IMR-90 (cell line): Measurements from ENCODE around the gene TCF3. TPM values are rescaled to one million over a fixed set of nuclear protein-coding genes. Genes with fewer than 3 reads are reported as not detected.

Source experiments
- ATAC-seq: fragments of 200-7000 bp; cut with Tn5 transposase; 2 replicates; pipeline ENCODE4 v1.9.1; 2020; ENCODE audit warnings: low read depth, mild to moderate bottlenecking, moderate library complexity
- BruUV-seq: library from RNA; stranded (reverse); fragments of 400-500 nt; replicated peaks from 2 replicates; lab custom pipeline; 2021; lab: Mats Ljungman, UMichigan
- CTCF ChIA-PET: fragments of 300-600 bp; formaldehyde crosslinking; extraction: SDS; loops from one replicate; lab custom pipeline; 2021; ENCODE audit warnings: antibody characterized with exemption; lab: Yijun Ruan, JAX
- POLR2A ChIA-PET: fragments of 300-600 bp; sonication (Branson Sonifier 250); formaldehyde crosslinking; loops from one replicate; lab custom pipeline; 2022; ENCODE audit warnings: antibody characterized with exemption; ENCODE audit not compliant: unreplicated experiment; lab: Charles Lee
- DNase-seq: peaks from one replicate; pipeline ENCODE4 v3.0.0; 2013
- H2AFZ ChIP-seq: replicated peaks from 2 replicates; pipeline ENCODE3; 2013; ENCODE audit warnings: low read length, mild to moderate bottlenecking; ENCODE audit not compliant: poor library complexity
- H2AK5ac ChIP-seq: 2 replicates; pipeline ENCODE4 v1.6.1; 2013; ENCODE audit warnings: low read depth, low read length, inconsistent platforms
- H2AK9ac ChIP-seq: replicated peaks from 2 replicates; pipeline ENCODE3; 2013; ENCODE audit warnings: mild to moderate bottlenecking, low read depth, low read length, moderate library complexity; ENCODE audit not compliant: poor library complexity
- H2BK120ac ChIP-seq: 2 replicates; pipeline ENCODE4 v1.6.1; 2013; ENCODE audit warnings: low read depth, low read length, inconsistent platforms
- H2BK15ac ChIP-seq: 3 replicates; pipeline ENCODE4 v1.6.1; 2013; ENCODE audit warnings: low read depth, low read length, inconsistent platforms
- H2BK20ac ChIP-seq: 2 replicates; pipeline ENCODE4 v1.6.1; 2013; ENCODE audit warnings: low read depth, mild to moderate bottlenecking, inconsistent platforms, low read length, moderate library complexity
- H2BK5ac ChIP-seq: 2 replicates; pipeline ENCODE4 v1.6.1; 2013; ENCODE audit warnings: mild to moderate bottlenecking, low read depth, low read length, inconsistent platforms; ENCODE audit not compliant: poor library complexity, severe bottlenecking
- H3K14ac ChIP-seq: replicated peaks from 2 replicates; pipeline ENCODE4 v1.6.1; 2013; ENCODE audit warnings: low read depth, low read length, inconsistent platforms
- H3K18ac ChIP-seq: 2 replicates; pipeline ENCODE4 v1.6.1; 2013; ENCODE audit warnings: low read depth, low read length, control low read depth
- H3K23ac ChIP-seq: 2 replicates; pipeline ENCODE4 v1.6.1; 2013; ENCODE audit warnings: low read depth, low read length, inconsistent platforms
- H3K27ac ChIP-seq: 2 replicates; pipeline ENCODE4 v1.5.1; 2013; ENCODE audit warnings: mild to moderate bottlenecking, control low read depth, low read length; ENCODE audit not compliant: insufficient read depth
- H3K27me3 ChIP-seq: 2 replicates; pipeline ENCODE4 v1.6.1; 2013; ENCODE audit warnings: low read length; ENCODE audit not compliant: control insufficient read depth, insufficient read depth
- H3K36me3 ChIP-seq: 2 replicates; pipeline ENCODE4 v1.6.1; 2013; ENCODE audit warnings: low read length, mixed read lengths; ENCODE audit not compliant: control insufficient read depth, insufficient read depth
- H3K4ac ChIP-seq: 2 replicates; pipeline ENCODE4 v1.6.1; 2013; ENCODE audit warnings: low read depth, low read length, inconsistent platforms
- H3K4me1 ChIP-seq: 2 replicates; pipeline ENCODE4 v1.6.1; 2013; ENCODE audit warnings: low read length, mixed read lengths; ENCODE audit not compliant: control insufficient read depth, insufficient read depth
- H3K4me2 ChIP-seq: 2 replicates; pipeline ENCODE4 v1.6.1; 2013; ENCODE audit warnings: low read depth, mild to moderate bottlenecking, control low read depth, low read length, moderate library complexity
- H3K4me3 ChIP-seq: 2 replicates; pipeline ENCODE4 v1.5.1; 2013; ENCODE audit warnings: low read depth, mild to moderate bottlenecking, control low read depth, low read length, moderate library complexity; ENCODE audit not compliant: insufficient read depth
- H3K56ac ChIP-seq: 2 replicates; pipeline ENCODE4 v1.6.1; 2013; ENCODE audit warnings: low read length, inconsistent platforms; ENCODE audit not compliant: insufficient read depth; ENCODE audit errors: extremely low read depth
- H3K79me1 ChIP-seq, 2 experiments: 2 replicates each; pipeline ENCODE4 v1.6.1; 2013; ENCODE audit warnings: low read length in 2 of 2, inconsistent platforms in 1 of 2, low read depth in 1 of 2
- H3K9ac ChIP-seq: 2 replicates; pipeline ENCODE4 v1.6.1; 2013; ENCODE audit warnings: low read depth, low read length, control low read depth
- H3K9me1 ChIP-seq: 2 replicates; pipeline ENCODE4 v1.6.1; 2013; ENCODE audit warnings: low read length, inconsistent platforms; ENCODE audit not compliant: insufficient read depth
- H3K9me3 ChIP-seq: 2 replicates; pipeline ENCODE4 v1.6.1; 2013; ENCODE audit warnings: low read length; ENCODE audit not compliant: control insufficient read depth, insufficient read depth
- H4K20me1 ChIP-seq: 2 replicates; pipeline ENCODE4 v1.6.1; 2013; ENCODE audit warnings: low read length, inconsistent platforms; ENCODE audit not compliant: insufficient read depth
- H4K5ac ChIP-seq: 2 replicates; pipeline ENCODE4 v1.6.1; 2013; ENCODE audit warnings: mild to moderate bottlenecking, low read depth, low read length, control low read depth
- H4K8ac ChIP-seq, 2 experiments: 2 replicates each; pipeline ENCODE4 v1.6.1; 2013; ENCODE audit warnings: low read depth in 2 of 2, low read length in 2 of 2, control low read depth in 1 of 2, inconsistent platforms in 1 of 2
- H4K91ac ChIP-seq: 2 replicates; pipeline ENCODE4 v1.6.1; 2013; ENCODE audit warnings: low read depth, low read length, inconsistent platforms; ENCODE audit not compliant: insufficient read depth
- CEBPB ChIP-seq: IDR thresholded peaks from 2 replicates; pipeline ENCODE4 v1.6.1; 2012; ENCODE audit warnings: low read depth, low read length, improper control_type of control experiment
- MAFK ChIP-seq: IDR thresholded peaks from 2 replicates; pipeline ENCODE4 v1.6.1; 2012; ENCODE audit warnings: low read depth, low read length, improper control_type of control experiment
- MAZ ChIP-seq: IDR thresholded peaks from 2 replicates; pipeline ENCODE4 v1.6.1; 2012; ENCODE audit warnings: low read depth, mild to moderate bottlenecking, low read length, improper control_type of control experiment, moderate library complexity, borderline replicate concordance
- MXI1 ChIP-seq: IDR thresholded peaks from 2 replicates; pipeline ENCODE4 v1.6.1; 2012; ENCODE audit warnings: low read depth, mild to moderate bottlenecking, low read length, moderate library complexity, borderline replicate concordance
- RFX5 ChIP-seq: IDR thresholded peaks from 2 replicates; pipeline ENCODE4 v1.8.0; 2012; ENCODE audit warnings: low read depth, mild to moderate bottlenecking, low read length, moderate library complexity
- SMC3 ChIP-seq: fragments of 150-350 bp; IDR thresholded peaks from 2 replicates; pipeline ENCODE4 v1.6.1; 2016; ENCODE audit warnings: low read depth, mild to moderate bottlenecking, antibody characterized with exemption, low read length, moderate library complexity
- WGBS, 2 experiments: methylation state at CpG; one replicate each; pipeline versions ENCODE4 v1.1.5 to v1.1.7; 2013; ENCODE audit warnings: missing lambda C conversion rate in 2 of 2; ENCODE audit not compliant: insufficient read length in 1 of 2; ENCODE audit errors: extremely low coverage in 2 of 2; 5-methylcytosine and 5-hydroxymethylcytosine counted together
- dilution Hi-C: fragments of 300-500 bp; cut with HindIII; formaldehyde crosslinking; loops from one replicate; pipeline ENCODE4 v1.14.3; 2018; ENCODE audit warnings: low sequenced_read_pairs; ENCODE audit not compliant: unreplicated experiment
- in situ Hi-C: fragments of 300-500 bp; cut with MboI; formaldehyde crosslinking; loops from 3 replicates; pipeline ENCODE4 v1.14.3; 2019; ENCODE audit warnings: low sequenced_read_pairs, inconsistent platforms, mixed read lengths
- intact Hi-C: fragments of 100-400 bp; cut with micrococcal nuclease; formaldehyde crosslinking; loops from 2 replicates; pipeline ENCODE4 v1.10.0; 2022
- polyA plus RNA-seq, 3 experiments: library from polyadenylated mRNA; depleted of rRNA; stranded (reverse); fragments of >200 nt; gene quantifications; 2 replicates each; pipeline ENCODE4 v1.2.3, GENCODE V29; 2012; ENCODE audit warnings: low replicate concordance in 1 of 3
- total RNA-seq: library from RNA; depleted of rRNA; stranded (reverse); fragments of >200 nt; gene quantifications from 2 replicates; pipeline ENCODE4 v1.2.3, GENCODE V29; 2012
- TF ChIP-seq, protein P1 (sequence below): fragments of 150-350 bp; IDR thresholded peaks from 2 replicates; pipeline ENCODE4 v1.6.1; 2017; ENCODE audit warnings: mild to moderate bottlenecking, antibody characterized with exemption, low read length, low read depth
- TF ChIP-seq, protein P2 (sequence below): conservative IDR thresholded peaks from 2 replicates; pipeline ENCODE4 v1.5.1; 2012; ENCODE audit warnings: mild to moderate bottlenecking, low read depth, low read length, improper control_type of control experiment
- TF ChIP-seq, protein P3 (sequence below): fragments of 150-350 bp; IDR thresholded peaks from 2 replicates; pipeline ENCODE4 v1.6.1; 2016; ENCODE audit warnings: low read depth, mild to moderate bottlenecking, low read length, moderate library complexity, borderline replicate concordance

The TCF3 gene
- total and polyA plus RNA-seq, 2 of the 4 experiments (the other 2 are of a cell fraction) = 29.9 to 127 TPM

DNA sequence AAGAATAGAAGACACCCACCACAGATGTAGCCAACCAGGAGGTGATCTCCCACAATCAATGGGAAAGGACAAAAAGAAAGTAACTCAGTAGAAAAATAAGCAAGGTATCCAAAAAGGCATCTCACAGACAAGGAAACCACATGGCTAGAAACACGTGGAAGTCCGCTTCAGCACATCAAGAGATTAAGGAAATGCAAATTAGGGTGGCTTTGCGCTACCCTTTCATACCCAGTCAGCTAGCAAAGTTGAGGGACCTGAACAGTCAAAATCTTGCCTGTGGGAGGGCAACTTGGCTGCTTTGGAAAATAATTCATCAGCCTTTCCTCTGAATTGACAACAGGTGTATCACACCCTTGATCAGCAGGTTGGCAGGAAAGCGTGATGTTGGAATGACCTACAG, 35.5 kb downstream of the TCF3 start (continued):
- TF ChIP-seq, protein P1, sequence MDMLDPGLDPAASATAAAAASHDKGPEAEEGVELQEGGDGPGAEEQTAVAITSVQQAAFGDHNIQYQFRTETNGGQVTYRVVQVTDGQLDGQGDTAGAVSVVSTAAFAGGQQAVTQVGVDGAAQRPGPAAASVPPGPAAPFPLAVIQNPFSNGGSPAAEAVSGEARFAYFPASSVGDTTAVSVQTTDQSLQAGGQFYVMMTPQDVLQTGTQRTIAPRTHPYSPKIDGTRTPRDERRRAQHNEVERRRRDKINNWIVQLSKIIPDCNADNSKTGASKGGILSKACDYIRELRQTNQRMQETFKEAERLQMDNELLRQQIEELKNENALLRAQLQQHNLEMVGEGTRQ = no peak
- TF ChIP-seq MAZ = no peak
- TF ChIP-seq CEBPB = no peak
- no peak for TF ChIP-seq MXI1
- no peak for TF ChIP-seq MAFK

DNA sequence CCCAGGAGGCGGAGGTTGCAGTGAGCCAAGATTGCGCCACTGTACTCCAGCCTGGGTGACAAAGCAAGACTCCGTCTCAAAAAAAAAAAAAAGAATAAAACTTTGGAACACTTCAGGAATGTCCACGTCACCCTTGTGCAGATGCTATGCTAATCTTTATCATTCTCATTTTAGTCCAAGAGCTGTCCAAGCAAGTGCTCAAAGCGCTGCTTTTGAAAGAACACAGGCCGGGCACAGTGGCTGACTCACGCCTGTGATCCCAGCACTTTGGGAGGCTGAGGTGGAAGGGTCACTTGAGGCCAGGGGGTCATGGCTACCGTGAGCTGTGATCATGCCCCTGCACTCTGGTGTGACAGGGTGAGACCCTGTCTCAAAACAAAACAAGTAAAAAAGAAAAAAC, 36.0 kb downstream of the TCF3 start:
- Histone ChIP-seq H2AK9ac (no peak overlapping the region), H4K5ac (no peak overlapping the region), H3K27ac (no peak overlapping the region), H3K9me1 (no peaks in the 10 kb centered on the region), H4K20me1 (peaks cover 12% of the 10 kb centered on the region), H3K9me3 (no peaks in the 10 kb centered on the region), H3K4me2 (no peak overlapping the region), H2AK5ac (no peak overlapping the region), H4K91ac (no peak overlapping the region), H3K14ac (no peak overlapping the region), H2BK120ac (no peak overlapping the region), H3K9ac (no peak overlapping the region), H3K4me1 (no peaks in the 10 kb centered on the region), H3K36me3 (peaks cover 75% of the 10 kb centered on the region), H3K23ac (no peak overlapping the region), H3K27me3 (no peaks in the 10 kb centered on the region), H4K8ac (no peak overlapping the region), H2BK5ac (no peak overlapping the region), H3K4ac (no peak overlapping the region), H3K18ac (no peak overlapping the region), H3K56ac (no peak overlapping the region), H3K79me1 (peaks cover 5 to 20% of the 10 kb centered on the region in 2 experiments; a peak in 3 of 4 replicates), H3K4me3 (no peak overlapping the region), H2AFZ (no peak overlapping the region), H2BK15ac (no peak overlapping the region), H2BK20ac (no peak overlapping the region)
- ATAC-seq (peak; percentile 25; the same call in 1 of the 2 replicates), DNase-seq (no peak)
- WGBS, 2 experiments = 80% methylated on average over 1 of the region's 8 CpGs; no CpG with 5 or more reads in 1 of the 2 experiments
- in situ Hi-C loops = no loop called here
- TF ChIP-seq MXI1 = no peak
- TF ChIP-seq, protein P2, sequence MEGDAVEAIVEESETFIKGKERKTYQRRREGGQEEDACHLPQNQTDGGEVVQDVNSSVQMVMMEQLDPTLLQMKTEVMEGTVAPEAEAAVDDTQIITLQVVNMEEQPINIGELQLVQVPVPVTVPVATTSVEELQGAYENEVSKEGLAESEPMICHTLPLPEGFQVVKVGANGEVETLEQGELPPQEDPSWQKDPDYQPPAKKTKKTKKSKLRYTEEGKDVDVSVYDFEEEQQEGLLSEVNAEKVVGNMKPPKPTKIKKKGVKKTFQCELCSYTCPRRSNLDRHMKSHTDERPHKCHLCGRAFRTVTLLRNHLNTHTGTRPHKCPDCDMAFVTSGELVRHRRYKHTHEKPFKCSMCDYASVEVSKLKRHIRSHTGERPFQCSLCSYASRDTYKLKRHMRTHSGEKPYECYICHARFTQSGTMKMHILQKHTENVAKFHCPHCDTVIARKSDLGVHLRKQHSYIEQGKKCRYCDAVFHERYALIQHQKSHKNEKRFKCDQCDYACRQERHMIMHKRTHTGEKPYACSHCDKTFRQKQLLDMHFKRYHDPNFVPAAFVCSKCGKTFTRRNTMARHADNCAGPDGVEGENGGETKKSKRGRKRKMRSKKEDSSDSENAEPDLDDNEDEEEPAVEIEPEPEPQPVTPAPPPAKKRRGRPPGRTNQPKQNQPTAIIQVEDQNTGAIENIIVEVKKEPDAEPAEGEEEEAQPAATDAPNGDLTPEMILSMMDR = no peak
- TF ChIP-seq, protein P1 = no peak
- no peak for TF ChIP-seq RFX5
- TF ChIP-seq, protein P3, sequence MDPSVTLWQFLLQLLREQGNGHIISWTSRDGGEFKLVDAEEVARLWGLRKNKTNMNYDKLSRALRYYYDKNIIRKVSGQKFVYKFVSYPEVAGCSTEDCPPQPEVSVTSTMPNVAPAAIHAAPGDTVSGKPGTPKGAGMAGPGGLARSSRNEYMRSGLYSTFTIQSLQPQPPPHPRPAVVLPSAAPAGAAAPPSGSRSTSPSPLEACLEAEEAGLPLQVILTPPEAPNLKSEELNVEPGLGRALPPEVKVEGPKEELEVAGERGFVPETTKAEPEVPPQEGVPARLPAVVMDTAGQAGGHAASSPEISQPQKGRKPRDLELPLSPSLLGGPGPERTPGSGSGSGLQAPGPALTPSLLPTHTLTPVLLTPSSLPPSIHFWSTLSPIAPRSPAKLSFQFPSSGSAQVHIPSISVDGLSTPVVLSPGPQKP = no peak
- no peak for TF ChIP-seq CEBPB
- TF ChIP-seq SMC3 = no peak
- intact Hi-C loops = no loop called here
- no TSS peak for BruUV-seq
- ChIA-PET CTCF (interaction anchor here (0.7 kb wide), 1 partner anchor 349 kb away, joined by 3 read pairs; no protein-coding TSS in a partner anchor), POLR2A (no interaction called here)
- dilution Hi-C loops = no loop called here
